Measurements from ENCODE around the gene HYAL3.

The HYAL3 gene

GRCh38 chr3:50298836-50299637, at the start of gene HYAL3, which contains the start of gene NAA80:
TSS of gene HYAL3 (minus strand) at chr3:50299405. CDS start at chr3:50295602, 3,803 bp downstream.
TSS of gene NAA80 (minus strand) at chr3:50299405. CDS start at chr3:50297463, 1,942 bp downstream.
- peak; percentile 99 for DNase-seq (ENCODE audit: low read depth in 2 of 2)

- peak; percentile 54 to 63 for DNase-seq (ENCODE audit: low read depth in 2 of 2)
These were observed 48.1 kb upstream of the HYAL3 start for GRCh38 chr3:50347187-50347813.

GRCh38 chr3:50345586-50346234, 46.5 kb upstream of the HYAL3 start, which contains the start of gene ZMYND10:
TSS of gene ZMYND10 (minus strand) at chr3:50345732. CDS start at chr3:50345579, 153 bp downstream.
- peak; percentile 35 to 45 for DNase-seq (ENCODE audit: low read depth in 2 of 2)

GRCh38 chr3:50345008-50345407, 45.8 kb upstream of the HYAL3 start:
- no peak for DNase-seq (ENCODE audit: low read depth in 2 of 2)

- DNase-seq (ENCODE audit: low read depth in 2 of 2), result no peak
These were observed 43.8 kb upstream of the HYAL3 start for GRCh38 chr3:50342813-50343633.

- no peak for DNase-seq (ENCODE audit: low read depth in 2 of 2)
These were observed 42.9 kb upstream of the HYAL3 start for GRCh38 chr3:50341996-50342650.

GRCh38 chr3:50341537-50341936, 42.3 kb upstream of the HYAL3 start:
- DNase-seq (ENCODE audit: low read depth in 2 of 2), result no peak

- peak in 1 of 2 donors; percentile 41 for DNase-seq (ENCODE audit: low read depth in 2 of 2)
These were observed 41.5 kb upstream of the HYAL3 start, which contains the start of gene RASSF1 for GRCh38 chr3:50340448-50341329. TSS of gene RASSF1 (minus strand) at chr3:50340836. CDS start at chr3:50340805, 31 bp downstream.

- no peak for DNase-seq (ENCODE audit: low read depth in 2 of 2)
These were observed 40.9 kb upstream of the HYAL3 start for GRCh38 chr3:50340147-50340447.

- DNase-seq (ENCODE audit: low read depth in 2 of 2), result no peak
These were observed 40.4 kb upstream of the HYAL3 start for GRCh38 chr3:50339485-50340146.

- DNase-seq (ENCODE audit: low read depth in 2 of 2), result no peak
These were observed 39.8 kb upstream of the HYAL3 start for GRCh38 chr3:50338965-50339364.

- DNase-seq (ENCODE audit: low read depth in 2 of 2), result peak; percentile 89 to 93
These were observed 38.1 kb upstream of the HYAL3 start for GRCh38 chr3:50337175-50337861.

- no peak for DNase-seq (ENCODE audit: low read depth in 2 of 2)
These were observed 37.4 kb upstream of the HYAL3 start for GRCh38 chr3:50336452-50337174.

GRCh38 chr3:50334339-50335075, 35.3 kb upstream of the HYAL3 start:
- DNase-seq (ENCODE audit: low read depth in 2 of 2), result no peak

GRCh38 chr3:50333744-50334328, 34.6 kb upstream of the HYAL3 start:
- no peak for DNase-seq (ENCODE audit: low read depth in 2 of 2)

- DNase-seq (ENCODE audit: low read depth in 2 of 2), result no peak
These were observed 32.2 kb upstream of the HYAL3 start for GRCh38 chr3:50331364-50331907.

GRCh38 chr3:50330330-50330729, 31.1 kb upstream of the HYAL3 start:
- DNase-seq (ENCODE audit: low read depth in 2 of 2), result no peak

All from activated CD8-positive, alpha-beta memory T cell treated with anti-CD3 and anti-CD28 coated beads for 4 hours (primary cell).